ENCODE results near the gene COL4A2. TPM values are rescaled to one million over a fixed set of nuclear protein-coding genes. Genes with fewer than 3 reads are reported as not detected.

Gene COL4A2
- total RNA-seq, 1 experiment from 2014 or later = 1.6 TPM

DNA sequence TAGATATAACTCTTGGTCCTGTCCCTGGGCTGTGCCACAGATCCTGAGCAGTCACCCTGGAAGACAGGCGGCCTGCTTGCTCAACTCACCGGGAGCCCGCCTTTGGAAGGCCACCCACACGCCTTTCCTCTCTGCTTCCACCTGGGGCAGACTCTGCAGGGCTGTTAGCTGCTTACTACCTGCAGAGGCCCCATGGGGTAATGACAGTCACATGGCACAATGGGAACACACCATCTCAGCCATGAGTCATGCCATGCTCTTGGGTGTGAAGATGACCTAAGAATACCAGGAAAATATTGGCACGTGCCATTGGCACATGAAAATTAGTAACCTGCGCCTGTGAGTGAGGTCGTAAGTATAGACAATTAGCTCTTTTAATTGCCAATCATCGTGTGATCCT is 108.6 kb downstream of the COL4A2 start:
- ChIA-PET RAD21 (ENCODE audit: low non-redundant PET in 1 of 2, low total read pairs in 2 of 2, uncharacterized antibody in 2 of 2, unreplicated experiment in 2 of 2) (no interaction called here), POLR2A (no interaction called here), CTCF (no interaction called here)
- Histone ChIP-seq H3K9me2 (ENCODE audit: insufficient read depth) (no peaks in the 10 kb centered on the region), H2AFZ (ENCODE audit: low read depth, low read length, poor library complexity, severe bottlenecking) (no peak overlapping the region), H3K9ac (ENCODE audit: low read length) (no peak overlapping the region), H3K79me2 (ENCODE audit: insufficient read depth, low read length) (no peaks in the 10 kb centered on the region), H4K20me1 (ENCODE audit: insufficient read depth) (no peaks in the 10 kb centered on the region), H3K4me1 (ENCODE audit: control insufficient read depth in 1 of 2, insufficient read depth in 2 of 2, low read length in 2 of 2) (peaks cover 3 to 18% of the 10 kb centered on the region in 2 experiments; a peak in 3 of 4 replicates), H3K27ac (ENCODE audit: low read depth, low read length) (no peak overlapping the region), H3K9me3 (ENCODE audit: control insufficient read depth in 1 of 2, insufficient read depth in 1 of 2, low read depth in 1 of 2, low read length in 2 of 2) (no peaks in the 10 kb centered on the region), H3K27me3 (ENCODE audit: insufficient read depth, low read length) (no peaks in the 10 kb centered on the region), H3K4me2 (ENCODE audit: low read length) (no peak overlapping the region), H3K4me3 (replicated peaks in 1 of 2; ENCODE audit: low read depth in 1 of 2, low read length in 2 of 2) (no peak overlapping the region), H3K36me3 (ENCODE audit: control insufficient read depth in 1 of 2, insufficient read depth in 2 of 2, low read length in 2 of 2) (no peaks in the 10 kb centered on the region)
- ATAC-seq (peak; percentile 85), DNase-seq (ENCODE audit: low read depth, low spot score) (peak; percentile 61)
- peak; percentile 88 for TF ChIP-seq CBX3 (IDR thresholded peaks at IDR 0.05; ENCODE audit: low read depth)
- TF ChIP-seq FOSL1 (IDR thresholded peaks at IDR 0.05; ENCODE audit: low read depth) = peak; percentile 60
- no peak for TF ChIP-seq TCF7L2 (IDR thresholded peaks at IDR 0.05; ENCODE audit: borderline replicate concordance, extremely low read depth, insufficient read depth, insufficient read length)
- TF ChIP-seq ZFX (IDR thresholded peaks at IDR 0.05) = no peak
- TF ChIP-seq EZH2phosphoT487 (IDR thresholded peaks at IDR 0.05; ENCODE audit: borderline replicate concordance) = no peak
- peak; percentile 37; the same call in 1 of the 2 replicates for TF ChIP-seq JUND (IDR thresholded peaks at IDR 0.05)
- TF ChIP-seq RAD21 (IDR thresholded peaks at IDR 0.05; ENCODE audit: low read depth) = no peak; the same call in 1 of the 2 replicates
- TF ChIP-seq ELF1 (IDR thresholded peaks at IDR 0.05; ENCODE audit: borderline replicate concordance, low read depth) = no peak
- TF ChIP-seq POLR2AphosphoS5 (IDR thresholded peaks at IDR 0.05; ENCODE audit: low read depth, low read length) = peak; percentile 18; the same call in 1 of the 2 replicates
- TF ChIP-seq EZH2 (IDR thresholded peaks at IDR 0.05) = no peak
- TF ChIP-seq, protein P1, sequence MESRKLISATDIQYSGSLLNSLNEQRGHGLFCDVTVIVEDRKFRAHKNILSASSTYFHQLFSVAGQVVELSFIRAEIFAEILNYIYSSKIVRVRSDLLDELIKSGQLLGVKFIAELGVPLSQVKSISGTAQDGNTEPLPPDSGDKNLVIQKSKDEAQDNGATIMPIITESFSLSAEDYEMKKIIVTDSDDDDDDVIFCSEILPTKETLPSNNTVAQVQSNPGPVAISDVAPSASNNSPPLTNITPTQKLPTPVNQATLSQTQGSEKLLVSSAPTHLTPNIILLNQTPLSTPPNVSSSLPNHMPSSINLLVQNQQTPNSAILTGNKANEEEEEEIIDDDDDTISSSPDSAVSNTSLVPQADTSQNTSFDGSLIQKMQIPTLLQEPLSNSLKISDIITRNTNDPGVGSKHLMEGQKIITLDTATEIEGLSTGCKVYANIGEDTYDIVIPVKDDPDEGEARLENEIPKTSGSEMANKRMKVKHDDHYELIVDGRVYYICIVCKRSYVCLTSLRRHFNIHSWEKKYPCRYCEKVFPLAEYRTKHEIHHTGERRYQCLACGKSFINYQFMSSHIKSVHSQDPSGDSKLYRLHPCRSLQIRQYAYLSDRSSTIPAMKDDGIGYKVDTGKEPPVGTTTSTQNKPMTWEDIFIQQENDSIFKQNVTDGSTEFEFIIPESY (IDR thresholded peaks at IDR 0.05; ENCODE audit: extremely low read depth, insufficient replicate concordance, low read length) = no peak
- TF ChIP-seq, protein P2, sequence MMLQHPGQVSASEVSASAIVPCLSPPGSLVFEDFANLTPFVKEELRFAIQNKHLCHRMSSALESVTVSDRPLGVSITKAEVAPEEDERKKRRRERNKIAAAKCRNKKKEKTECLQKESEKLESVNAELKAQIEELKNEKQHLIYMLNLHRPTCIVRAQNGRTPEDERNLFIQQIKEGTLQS (IDR thresholded peaks at IDR 0.05) = no peak
- TF ChIP-seq SP1 (IDR thresholded peaks at IDR 0.05; ENCODE audit: low read depth) = no peak
- TF ChIP-seq YY1 (IDR thresholded peaks at IDR 0.05; ENCODE audit: extremely low read depth, insufficient replicate concordance, low read depth, low read length) = peak; percentile 16
- TF ChIP-seq, protein P3, sequence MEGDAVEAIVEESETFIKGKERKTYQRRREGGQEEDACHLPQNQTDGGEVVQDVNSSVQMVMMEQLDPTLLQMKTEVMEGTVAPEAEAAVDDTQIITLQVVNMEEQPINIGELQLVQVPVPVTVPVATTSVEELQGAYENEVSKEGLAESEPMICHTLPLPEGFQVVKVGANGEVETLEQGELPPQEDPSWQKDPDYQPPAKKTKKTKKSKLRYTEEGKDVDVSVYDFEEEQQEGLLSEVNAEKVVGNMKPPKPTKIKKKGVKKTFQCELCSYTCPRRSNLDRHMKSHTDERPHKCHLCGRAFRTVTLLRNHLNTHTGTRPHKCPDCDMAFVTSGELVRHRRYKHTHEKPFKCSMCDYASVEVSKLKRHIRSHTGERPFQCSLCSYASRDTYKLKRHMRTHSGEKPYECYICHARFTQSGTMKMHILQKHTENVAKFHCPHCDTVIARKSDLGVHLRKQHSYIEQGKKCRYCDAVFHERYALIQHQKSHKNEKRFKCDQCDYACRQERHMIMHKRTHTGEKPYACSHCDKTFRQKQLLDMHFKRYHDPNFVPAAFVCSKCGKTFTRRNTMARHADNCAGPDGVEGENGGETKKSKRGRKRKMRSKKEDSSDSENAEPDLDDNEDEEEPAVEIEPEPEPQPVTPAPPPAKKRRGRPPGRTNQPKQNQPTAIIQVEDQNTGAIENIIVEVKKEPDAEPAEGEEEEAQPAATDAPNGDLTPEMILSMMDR (IDR thresholded peaks at IDR 0.05 in 2 of 3, conservative IDR thresholded peaks at IDR 0.05 in 1 of 3; ENCODE audit: borderline replicate concordance in 1 of 3, insufficient read depth in 1 of 3, low read depth in 2 of 3, low read length in 2 of 3) = peak in 2 of 3 experiments; percentile 39 to 46; a peak in 4 of 6 replicates
- TF ChIP-seq CEBPB (IDR thresholded peaks at IDR 0.05; ENCODE audit: low read depth) = no peak; the same call in 1 of the 2 replicates
- TF ChIP-seq, protein P4, sequence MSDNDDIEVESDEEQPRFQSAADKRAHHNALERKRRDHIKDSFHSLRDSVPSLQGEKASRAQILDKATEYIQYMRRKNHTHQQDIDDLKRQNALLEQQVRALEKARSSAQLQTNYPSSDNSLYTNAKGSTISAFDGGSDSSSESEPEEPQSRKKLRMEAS (IDR thresholded peaks at IDR 0.05) = peak; percentile 97
- TF ChIP-seq SRF (IDR thresholded peaks at IDR 0.05; ENCODE audit: low read depth) = no peak
- no peak for TF ChIP-seq EGR1 (IDR thresholded peaks at IDR 0.05; ENCODE audit: low read depth)
- TF ChIP-seq POLR2A (IDR thresholded peaks at IDR 0.05; ENCODE audit: borderline replicate concordance, extremely low read depth, insufficient read depth, insufficient read length) = no peak
- no peak for TF ChIP-seq ZNF274 (IDR thresholded peaks at IDR 0.05; ENCODE audit: low read depth, low read length)
- BruUV-seq (replicated peaks) = no TSS peak
- intact Hi-C loops (cut with micrococcal nuclease) = no loop called here
